Spleen (tissue), 7 donors: ENCODE measurements around the gene LARP4B.

Experiments
- POLR2A ChIP-seq, 3 donors: fragments of 450-650 bp; IDR thresholded peaks; one replicate each; pipeline ENCODE4 v1.5.1; 2017; ENCODE audit warnings: antibody characterized with exemption in 3 of 3, mild to moderate bottlenecking in 1 of 3
- POLR2AphosphoS5 ChIP-seq, 3 donors: sonication (generic); formaldehyde crosslinking; IDR thresholded peaks; one replicate each; pipeline ENCODE4 v1.5.1; 2017; ENCODE audit warnings: antibody characterized with exemption in 3 of 3
- TF ChIP-seq, protein P1 (sequence below), 11 experiments: fragments of 200-600 bp in 7 of 11; fragments of 450-650 bp in 4 of 11; sonication (generic) in 4 of 11; IDR thresholded peaks in 8 of 11; conservative IDR thresholded peaks in 3 of 11; 1 replicate in 7 of 11; 2 replicates in 4 of 11; pipeline versions ENCODE4 v1.4.0 to v1.8.0; 2016 to 2021; ENCODE audit warnings: antibody characterized with exemption in 11 of 11, inconsistent platforms in 4 of 11, mild to moderate bottlenecking in 1 of 11
- donor health status: DM: no; HTN: no; CAD: no; lungs with moderate emphysema.
- donor health status: DM: no; HTN: no; CAD: no.
- donor health status: DM: no; HTN: no; CAD: no.

DNA sequence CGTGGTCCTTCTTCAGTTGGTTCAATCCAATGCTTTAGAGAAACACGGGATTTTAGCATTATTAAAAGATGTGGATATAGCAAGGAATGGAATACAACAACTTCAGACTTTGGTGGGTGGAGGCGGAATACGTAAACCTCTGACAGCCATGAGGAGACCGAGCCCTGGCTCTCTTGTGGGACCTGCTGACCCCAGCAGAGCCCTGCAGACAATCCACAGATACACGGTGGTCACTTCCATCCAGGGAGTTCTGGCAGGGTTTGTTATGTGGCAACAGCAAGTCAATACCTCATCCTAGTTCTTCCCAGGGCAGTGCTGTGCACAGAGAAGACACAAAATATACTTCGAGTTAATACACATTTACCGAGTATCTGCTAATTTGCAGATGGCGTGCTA lies 123.5 kb downstream of the LARP4B start:
- TF ChIP-seq, protein P1, sequence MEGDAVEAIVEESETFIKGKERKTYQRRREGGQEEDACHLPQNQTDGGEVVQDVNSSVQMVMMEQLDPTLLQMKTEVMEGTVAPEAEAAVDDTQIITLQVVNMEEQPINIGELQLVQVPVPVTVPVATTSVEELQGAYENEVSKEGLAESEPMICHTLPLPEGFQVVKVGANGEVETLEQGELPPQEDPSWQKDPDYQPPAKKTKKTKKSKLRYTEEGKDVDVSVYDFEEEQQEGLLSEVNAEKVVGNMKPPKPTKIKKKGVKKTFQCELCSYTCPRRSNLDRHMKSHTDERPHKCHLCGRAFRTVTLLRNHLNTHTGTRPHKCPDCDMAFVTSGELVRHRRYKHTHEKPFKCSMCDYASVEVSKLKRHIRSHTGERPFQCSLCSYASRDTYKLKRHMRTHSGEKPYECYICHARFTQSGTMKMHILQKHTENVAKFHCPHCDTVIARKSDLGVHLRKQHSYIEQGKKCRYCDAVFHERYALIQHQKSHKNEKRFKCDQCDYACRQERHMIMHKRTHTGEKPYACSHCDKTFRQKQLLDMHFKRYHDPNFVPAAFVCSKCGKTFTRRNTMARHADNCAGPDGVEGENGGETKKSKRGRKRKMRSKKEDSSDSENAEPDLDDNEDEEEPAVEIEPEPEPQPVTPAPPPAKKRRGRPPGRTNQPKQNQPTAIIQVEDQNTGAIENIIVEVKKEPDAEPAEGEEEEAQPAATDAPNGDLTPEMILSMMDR (IDR thresholded peaks at IDR 0.05 in 8 of 11, conservative IDR thresholded peaks at IDR 0.05 in 3 of 11) = no peak
- TF ChIP-seq POLR2A (IDR thresholded peaks at IDR 0.05) = no peak
- no peak for TF ChIP-seq POLR2AphosphoS5 (IDR thresholded peaks at IDR 0.05)
